GM21390 (cell line): ENCODE measurements around the gene APEH.
A peak's percentile ranks its signal among the peaks of the same experiment; 100 is the strongest.

Source experiments
- ATAC-seq: cut with Tn5 transposase; IDR thresholded peaks from one replicate; pipeline ENCODE4 v1.9.1; 2021; ENCODE audit not compliant: unreplicated experiment

APEH gene

GRCh38 chr3:49723628-49724551, 49.7 kb downstream of the APEH start, which contains the start of gene GMPPB:
Gene GMPPB (minus strand): TSS chr3:49723951. CDS start chr3:49723726, 225 bp downstream.
- peak; percentile 76 for ATAC-seq

GRCh38 chr3:49724586-49724985, 50.4 kb downstream of the APEH start:
- no peak for ATAC-seq

GRCh38 chr3:49725906-49726681, 51.9 kb downstream of the APEH start:
- ATAC-seq: no peak

- no peak for ATAC-seq
Observed at GRCh38 chr3:49727154-49727923, 53.2 kb downstream of the APEH start.

GRCh38 chr3:49727924-49728361, 53.8 kb downstream of the APEH start:
- ATAC-seq: no peak

GRCh38 chr3:49729966-49730609, 55.9 kb downstream of the APEH start:
- no peak for ATAC-seq

- no peak for ATAC-seq
Observed at GRCh38 chr3:49732597-49732996, 58.4 kb downstream of the APEH start.

- ATAC-seq: no peak
Observed at GRCh38 chr3:49733551-49733950, 59.4 kb downstream of the APEH start.
